HG03520 (cell line): ENCODE results near the gene MOGAT1.
"Not testable (repeated sequence)": the region's sequence is repeated elsewhere in the genome, so short reads cannot be mapped to it uniquely, and the experiment has no call there.

Source experiments
- ATAC-seq: cut with Tn5 transposase; IDR thresholded peaks from one replicate; pipeline ENCODE4 v1.9.1; 2021; ENCODE audit warnings: mild to moderate bottlenecking, moderate library complexity; ENCODE audit not compliant: unreplicated experiment

MOGAT1 gene

DNA sequence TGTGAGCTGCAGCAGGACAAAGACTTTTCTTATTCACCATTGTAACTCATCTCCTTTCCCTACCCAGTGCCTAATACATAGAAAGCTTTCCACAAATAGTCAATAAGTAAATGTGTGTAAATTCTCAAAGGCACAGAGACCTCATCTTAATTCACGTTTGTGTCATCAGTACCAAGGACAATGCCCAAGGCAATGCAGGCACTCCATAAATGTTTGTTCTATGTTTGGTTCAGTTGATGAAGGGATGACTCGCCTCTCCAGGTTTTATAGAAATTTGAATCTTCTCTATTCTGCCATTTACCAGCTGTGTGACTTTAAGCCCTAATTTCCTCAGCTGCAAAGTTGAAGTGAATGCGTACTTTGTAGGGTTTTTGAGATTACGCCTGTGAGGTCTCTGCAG is 2.1 kb upstream of the MOGAT1 start:
- no peak for ATAC-seq

DNA sequence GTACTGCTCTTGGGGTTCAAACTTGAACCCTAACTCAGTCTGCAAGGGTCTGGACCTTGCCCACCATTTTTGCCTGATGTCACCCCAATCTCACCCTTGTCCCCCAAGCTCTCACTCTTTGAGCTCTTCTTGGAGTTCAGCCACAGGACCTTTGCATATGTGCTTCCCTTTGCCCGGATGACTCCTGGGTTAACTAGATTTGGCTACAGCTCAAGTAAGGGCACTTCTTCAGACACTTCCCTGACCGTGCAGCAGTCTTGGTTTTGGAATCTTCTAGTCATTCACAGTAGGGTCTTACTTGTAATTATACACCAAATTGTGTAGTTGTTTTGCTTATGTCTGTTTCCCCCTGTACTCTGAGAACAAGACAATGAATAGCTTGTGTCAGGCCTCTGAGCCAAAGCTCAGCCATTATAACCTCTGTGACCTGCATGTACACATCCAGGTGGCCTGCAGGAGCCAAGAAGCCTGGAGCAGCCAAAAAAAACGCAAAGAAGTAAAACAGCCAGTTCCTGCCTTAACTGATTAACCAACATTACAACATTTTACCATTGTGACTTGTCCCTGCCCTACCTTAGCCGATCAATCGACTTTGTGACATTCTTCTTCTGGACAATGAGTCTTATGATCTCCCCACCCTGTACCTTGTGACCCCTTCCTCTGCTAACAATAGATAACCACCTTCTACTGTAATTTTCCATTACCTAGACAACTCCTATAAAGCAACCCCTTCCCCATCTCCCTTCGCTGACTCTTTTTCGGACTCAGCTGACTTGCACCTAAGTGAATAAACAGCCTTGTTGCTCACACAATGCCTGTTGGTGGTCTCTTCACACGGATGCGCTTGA is 1.0 kb upstream of the MOGAT1 start:
- ATAC-seq: no peak

DNA sequence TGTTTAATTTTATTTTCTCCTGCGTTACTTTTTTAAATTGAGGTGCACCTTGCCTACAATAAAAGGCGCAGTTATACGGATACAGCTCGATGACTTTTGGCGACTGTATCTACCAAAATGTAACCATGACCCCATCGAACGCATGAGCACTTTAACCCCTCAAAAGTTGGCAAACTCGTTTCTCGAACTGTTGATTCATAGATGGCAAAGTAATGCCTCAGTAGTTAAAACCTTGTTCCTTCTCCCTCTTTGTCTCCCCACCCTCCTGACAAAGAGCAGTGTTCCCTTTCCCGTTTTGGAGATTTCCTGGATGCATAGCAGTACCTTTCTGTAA is 577 bp downstream of the MOGAT1 start:
- no peak for ATAC-seq

DNA sequence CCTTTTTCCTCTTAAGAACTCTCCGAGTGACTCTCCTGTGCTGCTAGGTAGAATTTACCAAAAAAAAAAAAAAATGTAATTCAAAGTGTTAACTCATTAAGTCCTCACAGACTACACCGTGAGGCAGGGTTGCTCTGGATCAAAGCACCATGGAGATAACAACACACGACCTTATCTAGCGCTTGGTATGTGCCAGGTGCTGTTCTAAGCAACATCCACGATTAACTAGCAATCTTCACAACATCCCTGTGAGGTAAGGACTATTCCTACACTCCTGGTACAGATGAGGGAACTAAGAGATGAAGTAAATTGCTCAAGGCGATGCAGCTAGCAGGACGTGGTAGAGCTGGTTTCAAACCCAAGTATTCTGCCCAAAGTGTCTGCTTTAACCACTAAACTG is 1.8 kb downstream of the MOGAT1 start:
- ATAC-seq: no peak

DNA sequence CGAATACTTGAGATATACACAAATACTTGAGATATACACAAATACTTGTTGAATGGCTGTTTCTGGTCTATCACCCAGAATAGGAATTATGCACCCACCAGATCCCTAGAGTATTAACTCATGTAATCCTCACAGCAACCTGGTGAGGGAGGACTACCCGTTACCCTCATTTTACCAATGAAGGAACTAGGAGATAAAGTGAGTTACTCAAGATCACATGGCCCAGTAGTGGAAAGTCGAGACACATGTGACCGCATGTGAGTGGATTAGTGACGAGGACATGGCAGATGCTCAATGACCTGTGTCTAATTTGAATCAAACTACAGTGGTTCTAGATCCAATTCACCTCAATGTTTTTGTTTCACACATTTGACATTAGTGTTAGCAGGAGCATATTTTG is 2.4 kb downstream of the MOGAT1 start:
- ATAC-seq: no peak

DNA sequence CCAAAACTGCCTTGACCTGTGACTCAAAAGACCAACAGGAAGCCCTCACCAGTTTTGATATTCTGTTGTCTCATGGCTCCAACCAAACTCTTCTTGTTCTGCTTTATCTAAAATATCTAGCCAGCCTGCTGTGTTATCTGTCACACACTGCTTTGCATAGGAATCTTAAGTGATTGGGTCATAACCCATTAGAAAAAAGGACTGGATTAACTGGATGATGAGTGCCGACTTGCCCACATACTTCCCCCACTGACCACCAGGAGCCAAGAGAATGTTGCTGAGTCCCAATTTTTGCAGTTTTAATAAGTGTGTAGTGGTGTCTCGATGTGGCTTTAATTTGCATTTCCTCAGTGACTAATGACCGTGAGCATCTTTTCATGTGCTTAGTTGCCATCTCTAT is 6.5 kb downstream of the MOGAT1 start:
- ATAC-seq: no peak

DNA sequence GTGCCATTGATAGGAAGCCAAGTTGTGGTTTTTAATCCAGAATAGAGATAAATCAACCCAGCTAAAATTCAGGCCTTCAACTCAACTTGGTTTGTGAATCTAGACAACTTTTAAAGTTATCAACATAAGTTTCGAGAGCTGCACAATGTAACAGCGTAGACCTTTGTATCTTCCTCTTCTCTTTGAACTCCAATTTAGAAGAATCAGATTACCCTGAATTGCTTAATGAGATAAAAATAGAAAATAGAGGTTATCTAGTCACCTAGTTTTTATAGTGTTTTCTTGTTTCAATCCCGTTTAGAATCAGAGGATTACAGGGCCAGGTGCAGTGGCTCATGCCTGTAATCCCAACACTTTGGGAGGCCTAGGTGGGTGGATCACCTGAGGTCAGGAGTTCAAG is 12.3 kb downstream of the MOGAT1 start:
- ATAC-seq: no peak

DNA sequence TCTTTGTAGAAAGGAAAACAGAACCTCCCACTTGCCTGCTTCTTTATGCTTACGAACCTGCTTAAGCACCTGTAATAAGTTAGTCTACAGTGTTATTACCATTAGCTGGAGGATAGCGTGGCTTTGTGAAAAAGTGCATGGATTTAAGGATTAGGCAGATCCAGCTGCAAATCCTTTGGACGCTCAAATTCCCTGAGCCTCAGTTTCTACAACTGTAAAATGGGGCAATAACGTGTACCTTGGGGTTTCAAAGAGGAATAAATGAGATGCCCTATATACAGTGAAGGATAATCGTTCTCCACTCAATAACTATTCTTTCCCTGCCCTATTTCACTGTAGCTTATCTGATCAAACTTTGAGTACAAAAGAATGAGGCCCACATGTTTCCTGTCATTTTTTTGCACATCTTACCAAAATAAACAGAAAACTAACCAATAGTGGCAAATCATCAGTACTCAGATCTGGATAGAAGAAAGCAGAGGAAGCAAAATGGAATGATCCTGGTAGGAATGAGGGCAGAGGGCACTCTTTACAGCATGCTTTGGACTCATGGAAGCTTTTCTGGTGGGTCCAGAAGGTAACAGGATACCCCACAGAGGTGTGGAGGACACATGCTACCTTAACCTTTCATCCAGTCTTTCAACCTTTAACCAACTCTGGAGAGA is 14.8 kb downstream of the MOGAT1 start:
- no peak for ATAC-seq

DNA sequence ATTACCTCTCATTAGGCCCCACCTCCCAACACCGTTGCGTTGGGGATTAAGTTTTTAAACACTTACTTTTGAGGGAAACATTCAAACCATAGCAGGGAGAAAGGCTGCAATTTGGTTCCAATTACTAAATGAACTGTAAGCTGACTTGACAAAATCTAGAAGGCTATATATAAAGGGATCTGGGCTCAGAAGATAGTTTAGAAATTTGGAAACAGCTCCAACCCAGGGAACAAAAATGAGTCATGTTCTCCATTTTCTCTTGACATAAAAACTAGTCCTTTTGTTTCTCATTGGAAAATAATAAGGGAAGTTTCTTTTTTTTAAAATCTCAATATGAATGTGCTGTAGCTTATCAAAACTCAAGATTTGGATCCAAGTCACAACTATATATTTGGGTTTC is 17.5 kb downstream of the MOGAT1 start:
- no peak for ATAC-seq

DNA sequence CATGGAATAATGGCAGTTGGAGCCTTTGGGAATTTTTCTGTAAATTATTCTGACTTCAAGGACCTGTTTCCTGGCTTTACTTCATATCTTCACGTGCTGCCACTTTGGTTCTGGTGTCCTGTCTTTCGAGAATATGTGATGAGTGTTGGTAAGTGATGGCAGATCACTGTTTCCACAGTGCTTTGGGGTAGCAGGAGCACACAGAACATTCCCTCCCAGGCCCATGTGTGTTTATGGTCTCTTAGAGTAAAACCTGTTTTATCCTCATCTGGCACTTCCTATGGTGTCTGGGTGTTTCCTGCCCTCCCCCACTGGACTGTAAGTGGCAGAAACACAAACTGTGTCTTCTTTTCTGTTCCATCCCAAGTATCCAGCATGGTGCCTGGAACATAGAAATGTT is 17.9 kb downstream of the MOGAT1 start:
- ATAC-seq: no peak

DNA sequence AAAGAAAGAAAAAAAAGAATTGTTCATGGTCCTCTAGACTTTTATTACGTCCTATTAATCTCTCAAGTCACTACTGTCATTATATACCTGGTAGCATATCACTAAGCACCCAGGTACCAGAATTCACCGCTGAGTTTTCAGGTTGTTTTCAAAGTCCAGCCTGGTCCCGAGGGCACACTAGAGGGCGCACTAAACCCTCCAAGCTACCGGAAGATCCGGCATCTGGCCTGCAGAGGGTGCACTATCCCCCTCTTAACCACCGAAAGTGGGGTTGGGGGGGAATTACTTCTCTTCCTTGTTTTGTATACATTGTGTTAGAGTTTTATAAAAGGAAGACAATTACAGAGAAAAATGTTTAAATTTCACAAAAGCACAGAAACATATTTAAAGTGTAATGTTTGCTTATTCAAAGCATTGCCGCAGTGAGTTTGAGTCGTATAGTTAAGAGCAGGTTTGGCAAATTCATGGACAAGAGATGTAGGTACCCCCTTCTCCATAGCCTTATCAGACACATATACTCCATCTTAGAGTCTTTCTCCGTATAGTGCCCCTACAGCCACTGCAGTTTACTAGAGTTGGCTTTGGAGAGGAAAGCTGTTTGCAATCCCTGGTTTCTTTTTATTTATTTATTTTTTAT is 19.2 kb downstream of the MOGAT1 start:
- ATAC-seq: peak; percentile 95

DNA sequence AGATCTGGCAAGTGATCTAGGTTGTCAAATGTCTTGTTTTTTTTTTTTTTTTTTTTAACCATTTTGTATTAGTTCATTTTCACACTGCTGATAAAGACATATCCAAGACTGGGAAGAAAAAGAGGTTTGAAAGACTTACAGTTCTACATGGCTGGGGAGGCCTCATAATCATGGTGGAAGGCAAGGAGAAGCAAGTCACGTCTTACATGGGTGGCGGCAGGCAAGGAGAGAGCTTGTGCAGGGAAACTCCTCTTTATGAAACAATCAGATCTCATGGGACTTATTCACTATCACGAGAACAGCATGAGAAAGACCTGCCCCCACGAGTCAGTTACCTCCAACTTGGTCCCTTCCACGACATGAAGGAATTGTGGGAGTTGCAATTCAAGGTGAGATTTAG is 22.0 kb downstream of the MOGAT1 start:
- not testable (repeated sequence) for ATAC-seq

DNA sequence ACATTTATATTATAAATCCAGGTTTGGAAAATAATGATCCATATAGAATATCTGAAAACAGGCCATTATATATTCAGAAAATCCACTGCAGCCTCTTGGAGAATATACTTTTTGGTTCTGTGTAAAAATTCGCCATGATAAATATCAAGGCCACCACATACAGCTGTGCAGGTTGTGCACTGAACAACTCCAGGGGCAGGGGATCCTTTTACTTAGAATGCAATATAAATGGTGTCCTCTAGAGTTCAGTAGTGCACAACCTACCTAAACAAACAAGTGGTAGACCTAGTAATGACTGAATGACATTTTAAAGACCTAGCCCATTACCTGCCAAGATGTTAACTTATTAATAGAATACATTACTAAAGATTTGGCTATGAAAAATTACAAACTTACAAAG is 22.4 kb downstream of the MOGAT1 start:
- ATAC-seq: no peak

DNA sequence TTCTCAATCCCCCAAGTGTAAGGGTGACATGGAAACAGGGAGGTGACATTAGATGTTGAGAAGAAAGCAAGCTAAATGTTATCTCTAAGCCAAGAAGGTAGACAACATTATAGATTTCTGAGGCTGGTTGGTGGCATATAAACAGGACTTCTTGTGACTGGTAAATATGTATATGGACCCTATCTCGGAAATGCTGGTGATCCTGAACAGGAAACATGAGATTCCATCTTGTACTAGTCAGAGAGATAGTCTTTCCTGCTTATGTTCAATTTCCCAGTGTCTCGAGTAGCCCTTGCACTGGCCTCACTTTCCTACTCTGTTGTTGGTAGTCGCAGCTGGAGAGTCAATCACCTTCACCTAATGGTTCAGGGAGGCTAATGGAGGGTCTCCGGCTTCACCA is 26.8 kb downstream of the MOGAT1 start:
- no peak for ATAC-seq

DNA sequence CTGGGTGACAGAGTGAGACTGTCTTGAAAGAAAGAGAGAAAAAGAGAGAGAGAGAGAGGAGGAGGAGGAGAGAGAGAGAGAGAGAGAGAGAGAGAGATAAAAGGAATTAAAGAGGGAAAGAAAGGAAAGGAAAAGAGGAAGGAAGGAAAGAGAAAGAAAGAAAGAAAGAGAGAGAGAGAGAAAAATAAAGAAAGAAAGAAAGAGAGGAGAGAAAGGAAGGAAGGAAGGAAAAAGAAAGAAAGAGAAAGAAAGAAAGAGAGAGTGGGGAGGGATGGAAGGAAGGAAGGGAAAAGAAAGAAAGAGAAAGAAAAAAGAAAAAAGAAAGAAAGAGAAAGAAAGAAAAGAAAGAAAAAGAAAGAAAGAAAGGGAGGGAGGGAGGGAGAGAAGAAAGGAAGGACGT is 29.8 kb downstream of the MOGAT1 start:
- no peak for ATAC-seq

DNA sequence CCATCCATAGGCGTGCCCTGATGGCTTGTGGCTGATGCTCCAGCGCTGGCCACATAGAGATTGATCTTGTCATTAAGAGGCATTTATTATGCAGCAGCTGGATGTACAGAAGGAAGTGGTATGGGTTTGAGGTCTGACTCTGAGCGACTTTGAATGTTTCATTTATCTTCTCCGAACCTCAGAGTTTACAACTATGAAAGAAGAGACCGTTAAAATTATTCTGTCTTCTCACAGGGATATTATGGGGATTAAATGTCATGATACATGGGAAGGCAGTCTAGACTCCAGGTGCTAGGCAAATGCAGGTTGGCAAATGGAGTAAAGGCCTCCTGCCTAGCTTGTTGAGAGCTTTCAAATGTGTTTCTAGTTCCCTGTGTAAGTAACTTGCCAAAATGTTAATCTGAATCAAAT is 30.3 kb downstream of the MOGAT1 start:
- no peak for ATAC-seq

DNA sequence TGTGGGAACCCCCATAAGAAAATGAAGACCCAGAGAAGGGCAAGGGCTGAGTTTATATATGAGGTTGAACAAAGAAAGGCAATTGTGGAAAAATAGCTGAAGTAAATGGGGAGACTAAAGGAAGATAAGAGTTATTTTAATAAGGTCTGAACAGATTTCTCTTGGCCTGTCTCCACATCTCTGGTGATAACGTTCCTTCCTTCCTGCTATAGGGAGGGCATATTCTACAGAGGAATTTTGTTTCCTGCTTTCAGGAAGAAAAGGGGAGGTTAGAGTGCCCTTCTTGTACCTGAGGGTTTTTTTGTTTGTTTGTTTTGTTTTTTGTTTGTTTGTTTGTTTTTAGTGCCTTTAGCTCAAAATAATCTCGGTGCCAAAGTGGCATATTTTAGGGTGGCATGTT is 31.6 kb downstream of the MOGAT1 start:
- ATAC-seq: no peak

DNA sequence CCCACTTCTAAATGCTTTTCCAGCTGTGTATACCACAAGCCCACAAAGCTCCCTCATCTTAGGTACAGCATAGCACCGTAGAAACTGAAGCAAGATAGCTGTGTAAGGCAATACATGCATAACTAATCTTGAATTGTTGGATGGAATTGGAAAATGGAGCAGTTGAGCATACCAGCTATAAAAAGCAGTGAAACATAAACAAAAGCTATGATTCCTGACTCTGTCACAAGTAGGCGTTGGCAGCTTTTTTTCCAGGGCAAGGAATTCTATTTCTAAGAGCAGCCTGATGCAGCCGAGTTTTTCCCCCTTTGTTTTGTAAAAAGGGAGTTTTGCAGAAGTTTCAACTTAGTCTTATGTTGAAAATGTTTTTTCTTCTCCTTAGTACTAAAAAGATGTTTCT is 32.4 kb downstream of the MOGAT1 start:
- ATAC-seq: no peak

DNA sequence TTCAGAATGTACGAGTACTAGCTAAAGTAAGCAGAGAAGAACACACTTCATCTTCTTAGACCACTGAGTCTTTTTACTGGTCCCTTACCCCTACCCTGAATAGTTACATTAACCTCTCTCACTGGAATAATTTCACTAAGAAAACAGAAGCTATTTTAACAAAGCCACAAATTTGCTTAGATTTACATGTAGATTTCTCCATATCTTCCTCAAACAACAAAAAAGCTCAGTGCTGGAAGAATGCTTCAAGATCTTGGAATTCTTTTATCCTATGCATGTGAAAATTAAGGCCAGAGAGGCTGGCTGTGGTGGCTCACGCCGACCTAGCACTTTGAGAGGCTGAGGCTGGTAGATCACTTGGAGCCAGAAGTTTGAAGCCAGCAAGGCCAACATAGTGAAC is 35.2 kb downstream of the MOGAT1 start:
- ATAC-seq: no peak

DNA sequence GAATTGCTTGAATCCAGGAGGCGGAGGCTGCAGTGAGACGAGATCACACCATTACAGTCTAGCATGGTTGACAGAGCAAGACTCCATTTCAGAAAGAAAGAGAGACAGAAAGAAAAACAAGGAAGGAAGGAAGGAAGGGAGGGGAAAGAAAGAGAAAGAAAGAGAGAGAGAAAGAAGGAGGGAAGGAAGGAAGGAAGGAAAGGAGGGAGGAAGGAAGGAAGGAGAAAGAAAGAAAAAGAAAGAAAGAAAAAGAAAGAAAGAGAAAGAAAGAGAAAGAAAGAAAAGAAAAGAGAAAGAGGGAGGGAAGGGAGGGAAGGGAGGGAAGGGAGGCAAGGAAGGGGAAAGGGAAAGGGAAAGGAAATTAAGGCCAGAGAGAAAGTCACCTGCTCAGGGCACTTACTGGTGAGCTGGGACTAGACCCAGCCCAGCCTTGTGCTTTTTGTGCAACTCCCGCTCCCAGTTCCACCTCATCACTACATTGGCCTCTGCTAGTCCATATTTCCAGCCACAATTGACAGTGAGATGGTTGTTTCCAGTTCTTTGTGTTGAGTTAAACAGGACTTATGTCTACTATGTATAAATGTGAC is 35.7 kb downstream of the MOGAT1 start:
- ATAC-seq: peak; percentile 5

DNA sequence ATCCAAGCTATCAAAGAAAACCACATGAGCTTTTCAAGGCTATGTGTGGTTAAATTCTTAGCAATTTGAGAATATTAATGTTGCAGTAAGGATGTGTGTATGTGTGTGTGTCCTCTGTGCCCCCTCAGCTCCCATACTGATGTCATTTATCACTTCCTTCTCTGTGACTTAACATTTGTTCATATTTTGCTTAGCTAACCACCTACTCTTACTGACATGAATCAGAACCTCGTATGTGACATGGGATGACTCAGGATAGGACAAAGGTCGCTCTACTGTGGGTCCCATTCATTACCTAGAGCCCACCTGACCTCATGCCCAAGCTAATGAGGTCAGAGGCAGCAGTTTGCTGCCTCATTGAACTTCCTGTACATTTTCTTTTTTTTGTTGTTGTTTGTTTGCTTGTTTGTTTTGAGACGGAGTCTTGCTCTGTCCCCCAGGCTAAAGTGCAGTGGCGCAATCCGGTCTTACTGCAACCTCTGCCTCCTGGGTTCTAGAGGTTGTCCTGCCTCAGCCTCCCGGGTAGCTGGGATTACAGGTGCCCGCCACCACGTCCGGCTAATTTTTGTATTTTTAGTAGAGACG is 36.3 kb downstream of the MOGAT1 start:
- ATAC-seq: peak; percentile 55
